ENCODE measurements around the gene L3MBTL3. TPM values are rescaled to one million over a fixed set of nuclear protein-coding genes. Genes with fewer than 3 reads are reported as not detected.

Gene L3MBTL3
- total and polyA plus RNA-seq, 10 of the 15 experiments (the other 5 are each of a cell fraction or from before 2014, with no cell fraction given), result 0.71 to 9.4 (median 6.2) TPM

DNA sequence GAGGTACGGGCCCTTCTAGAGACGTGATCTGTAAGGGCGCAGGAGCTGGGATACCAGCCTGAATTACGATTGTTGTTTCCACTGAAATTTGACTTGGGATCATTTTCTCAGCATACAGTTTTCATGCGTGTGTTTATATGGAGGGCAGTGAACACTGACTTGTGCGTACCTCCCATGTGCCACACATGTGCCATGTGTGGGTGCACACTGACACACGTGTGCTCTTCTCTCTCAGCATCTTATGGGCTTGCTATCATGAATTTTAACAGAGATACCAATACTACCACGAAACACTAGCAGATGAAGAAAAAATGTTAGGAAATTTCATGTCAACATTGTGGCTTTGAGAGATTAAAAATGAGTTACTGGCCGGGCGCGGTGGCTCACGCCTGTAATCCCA lies 39.1 kb downstream of the L3MBTL3 start:
- ChIA-PET RAD21 (ENCODE audit: unreplicated experiment) (no interaction called here), SMC1A (ENCODE audit: uncharacterized antibody, unreplicated experiment) (interaction anchor here (0.6 kb wide), 1 partner anchor 1203 kb away, joined by 3 read pairs; no protein-coding TSS in a partner anchor), POLR2A (no interaction called here), CTCF (interaction anchor here (1.1 kb wide), 1 partner anchor 18 kb away, joined by 3 read pairs; no protein-coding TSS in a partner anchor)
- Histone ChIP-seq H3K9ac (ENCODE audit: control insufficient read depth, insufficient read depth, low read length) (no peak overlapping the region), H3K4me1 (ENCODE audit: control insufficient read depth, insufficient read depth, low read length) (no peaks in the 10 kb centered on the region), H3K27me3 (replicated peaks in 1 of 2; ENCODE audit: control insufficient read depth in 2 of 2, insufficient read depth in 2 of 2, low read length in 1 of 2) (no peaks in the 10 kb centered on the region), H3K4me2 (ENCODE audit: control insufficient read depth, insufficient read depth) (no peak overlapping the region), H3K9me3 (replicated peaks; ENCODE audit: control insufficient read depth, insufficient read depth, low read length) (no peaks in the 10 kb centered on the region), H2AFZ (ENCODE audit: control insufficient read depth, low read depth, low read length) (no peak overlapping the region), H4K20me1 (ENCODE audit: control insufficient read depth, insufficient read depth) (no peaks in the 10 kb centered on the region), H3K27ac (ENCODE audit: control insufficient read depth, insufficient read depth) (no peak overlapping the region), H3K4me3 (no peak overlapping the region), H3K79me2 (ENCODE audit: control insufficient read depth, insufficient read depth, low read length) (no peaks in the 10 kb centered on the region), H3K36me3 (ENCODE audit: control insufficient read depth in 2 of 2, insufficient read depth in 2 of 2, low read length in 1 of 2) (no peaks in the 10 kb centered on the region)
- WGBS (ENCODE audit: insufficient coverage, insufficient replicate concordance, low lambda C conversion rate, missing lambda C conversion rate), result 96% methylated on average over 12 of the region's 12 CpGs
- no peak for ATAC-seq
- DNase-seq (ENCODE audit: low read depth, low spot score), result no peak
- no peak for FAIRE-seq
- BruUV-seq (replicated peaks), result no TSS peak
- in situ Hi-C loops (cut with MboI) (no loop called here), intact Hi-C loops (cut with micrococcal nuclease; ENCODE audit: unreplicated experiment) (loop anchor here (10.0 kb wide), 1 partner anchor 637 kb away; no protein-coding TSS in a partner anchor)
- TF ChIP-seq RCOR1 (conservative IDR thresholded peaks at IDR 0.05; ENCODE audit: low read depth, low read length), result no peak
- TF ChIP-seq SREBF2 (IDR thresholded peaks at IDR 0.05; ENCODE audit: low read length), result no peak
- TF ChIP-seq, protein P1, sequence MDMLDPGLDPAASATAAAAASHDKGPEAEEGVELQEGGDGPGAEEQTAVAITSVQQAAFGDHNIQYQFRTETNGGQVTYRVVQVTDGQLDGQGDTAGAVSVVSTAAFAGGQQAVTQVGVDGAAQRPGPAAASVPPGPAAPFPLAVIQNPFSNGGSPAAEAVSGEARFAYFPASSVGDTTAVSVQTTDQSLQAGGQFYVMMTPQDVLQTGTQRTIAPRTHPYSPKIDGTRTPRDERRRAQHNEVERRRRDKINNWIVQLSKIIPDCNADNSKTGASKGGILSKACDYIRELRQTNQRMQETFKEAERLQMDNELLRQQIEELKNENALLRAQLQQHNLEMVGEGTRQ (IDR thresholded peaks at IDR 0.05; ENCODE audit: borderline replicate concordance, low read depth, low read length), result no peak
- TF ChIP-seq EGR1 (IDR thresholded peaks at IDR 0.05; ENCODE audit: borderline replicate concordance in 1 of 2, low read depth in 2 of 2, low read length in 2 of 2), result no peak
- TF ChIP-seq, protein P2, sequence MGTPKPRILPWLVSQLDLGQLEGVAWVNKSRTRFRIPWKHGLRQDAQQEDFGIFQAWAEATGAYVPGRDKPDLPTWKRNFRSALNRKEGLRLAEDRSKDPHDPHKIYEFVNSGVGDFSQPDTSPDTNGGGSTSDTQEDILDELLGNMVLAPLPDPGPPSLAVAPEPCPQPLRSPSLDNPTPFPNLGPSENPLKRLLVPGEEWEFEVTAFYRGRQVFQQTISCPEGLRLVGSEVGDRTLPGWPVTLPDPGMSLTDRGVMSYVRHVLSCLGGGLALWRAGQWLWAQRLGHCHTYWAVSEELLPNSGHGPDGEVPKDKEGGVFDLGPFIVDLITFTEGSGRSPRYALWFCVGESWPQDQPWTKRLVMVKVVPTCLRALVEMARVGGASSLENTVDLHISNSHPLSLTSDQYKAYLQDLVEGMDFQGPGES (IDR thresholded peaks at IDR 0.05), result no peak

GRCh38 chr6:130063806-130064205 lies 45.4 kb downstream of the L3MBTL3 start:
- ATAC-seq (no peak), DNase-seq (ENCODE audit: low read depth, low spot score) (no peak), FAIRE-seq (no peak)
- 76% methylated on average over 5 of the region's 5 CpGs for WGBS (ENCODE audit: insufficient coverage, insufficient replicate concordance, low lambda C conversion rate, missing lambda C conversion rate)
- Histone ChIP-seq H3K4me2 (ENCODE audit: control insufficient read depth, insufficient read depth) (no peak overlapping the region), H3K9ac (ENCODE audit: control insufficient read depth, insufficient read depth, low read length) (no peak overlapping the region), H3K27me3 (replicated peaks in 1 of 2; ENCODE audit: control insufficient read depth in 2 of 2, insufficient read depth in 2 of 2, low read length in 1 of 2) (no peaks in the 10 kb centered on the region), H2AFZ (ENCODE audit: control insufficient read depth, low read depth, low read length) (no peak overlapping the region), H4K20me1 (ENCODE audit: control insufficient read depth, insufficient read depth) (no peaks in the 10 kb centered on the region), H3K27ac (ENCODE audit: control insufficient read depth, insufficient read depth) (no peak overlapping the region), H3K79me2 (ENCODE audit: control insufficient read depth, insufficient read depth, low read length) (no peaks in the 10 kb centered on the region), H3K4me1 (ENCODE audit: control insufficient read depth, insufficient read depth, low read length) (no peaks in the 10 kb centered on the region), H3K4me3 (no peak overlapping the region), H3K36me3 (ENCODE audit: control insufficient read depth in 2 of 2, insufficient read depth in 2 of 2, low read length in 1 of 2) (peaks cover 0 to 2% of the 10 kb centered on the region in 2 experiments; a peak in 1 of 4 replicates), H3K9me3 (replicated peaks; ENCODE audit: control insufficient read depth, insufficient read depth, low read length) (no peaks in the 10 kb centered on the region)
- no TSS peak for BruUV-seq (replicated peaks)
- RAD21 ChIA-PET (ENCODE audit: unreplicated experiment), result no interaction called here
- intact Hi-C loops (cut with micrococcal nuclease; ENCODE audit: unreplicated experiment), result no loop called here
- CTCF ChIA-PET, result interaction anchor here (0.8 kb wide), 1 partner anchor 115 kb away, joined by 3 read pairs; no protein-coding TSS in a partner anchor
- in situ Hi-C loops (cut with MboI), result no loop called here
- POLR2A ChIA-PET, result no interaction called here
- SMC1A ChIA-PET (ENCODE audit: uncharacterized antibody, unreplicated experiment), result no interaction called here
- no peak for TF ChIP-seq SMAD1 (IDR thresholded peaks at IDR 0.05; ENCODE audit: low read depth, partially characterized antibody)
- TF ChIP-seq BMI1 (IDR thresholded peaks at IDR 0.05; ENCODE audit: borderline replicate concordance), result no peak
- no peak for TF ChIP-seq JUNB (IDR thresholded peaks at IDR 0.05)
- TF ChIP-seq, protein P3, sequence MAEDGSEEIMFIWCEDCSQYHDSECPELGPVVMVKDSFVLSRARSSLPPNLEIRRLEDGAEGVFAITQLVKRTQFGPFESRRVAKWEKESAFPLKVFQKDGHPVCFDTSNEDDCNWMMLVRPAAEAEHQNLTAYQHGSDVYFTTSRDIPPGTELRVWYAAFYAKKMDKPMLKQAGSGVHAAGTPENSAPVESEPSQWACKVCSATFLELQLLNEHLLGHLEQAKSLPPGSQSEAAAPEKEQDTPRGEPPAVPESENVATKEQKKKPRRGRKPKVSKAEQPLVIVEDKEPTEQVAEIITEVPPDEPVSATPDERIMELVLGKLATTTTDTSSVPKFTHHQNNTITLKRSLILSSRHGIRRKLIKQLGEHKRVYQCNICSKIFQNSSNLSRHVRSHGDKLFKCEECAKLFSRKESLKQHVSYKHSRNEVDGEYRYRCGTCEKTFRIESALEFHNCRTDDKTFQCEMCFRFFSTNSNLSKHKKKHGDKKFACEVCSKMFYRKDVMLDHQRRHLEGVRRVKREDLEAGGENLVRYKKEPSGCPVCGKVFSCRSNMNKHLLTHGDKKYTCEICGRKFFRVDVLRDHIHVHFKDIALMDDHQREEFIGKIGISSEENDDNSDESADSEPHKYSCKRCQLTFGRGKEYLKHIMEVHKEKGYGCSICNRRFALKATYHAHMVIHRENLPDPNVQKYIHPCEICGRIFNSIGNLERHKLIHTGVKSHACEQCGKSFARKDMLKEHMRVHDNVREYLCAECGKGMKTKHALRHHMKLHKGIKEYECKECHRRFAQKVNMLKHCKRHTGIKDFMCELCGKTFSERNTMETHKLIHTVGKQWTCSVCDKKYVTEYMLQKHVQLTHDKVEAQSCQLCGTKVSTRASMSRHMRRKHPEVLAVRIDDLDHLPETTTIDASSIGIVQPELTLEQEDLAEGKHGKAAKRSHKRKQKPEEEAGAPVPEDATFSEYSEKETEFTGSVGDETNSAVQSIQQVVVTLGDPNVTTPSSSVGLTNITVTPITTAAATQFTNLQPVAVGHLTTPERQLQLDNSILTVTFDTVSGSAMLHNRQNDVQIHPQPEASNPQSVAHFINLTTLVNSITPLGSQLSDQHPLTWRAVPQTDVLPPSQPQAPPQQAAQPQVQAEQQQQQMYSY (CRISPR knock-in tag; IDR thresholded peaks at IDR 0.05), result no peak
- no peak for TF ChIP-seq NBN (IDR thresholded peaks at IDR 0.05)
- TF ChIP-seq ATF7 (IDR thresholded peaks at IDR 0.05; ENCODE audit: low read depth), result no peak
- no peak for TF ChIP-seq SUPT20H (IDR thresholded peaks at IDR 0.05; ENCODE audit: borderline replicate concordance, control insufficient read depth, low read depth, low read length)
- no peak for TF ChIP-seq SREBF2 (IDR thresholded peaks at IDR 0.05; ENCODE audit: low read length)
